HEK293T (cell line): ENCODE data around the gene IER5.

Experiments used
- CTBP1 ChIP-seq: fragments of 450-650 bp; IDR thresholded peaks from 2 replicates; pipeline ENCODE4 v1.6.1; 2016; ENCODE audit warnings: borderline replicate concordance
- FOXA1 ChIP-seq: fragments of 450-650 bp; IDR thresholded peaks from 2 replicates; pipeline ENCODE4 v1.6.1; 2016; ENCODE audit warnings: mild to moderate bottlenecking
- L3MBTL2 ChIP-seq: fragments of 450-650 bp; conservative IDR thresholded peaks from 2 replicates; pipeline ENCODE4 v1.6.1; 2016; ENCODE audit warnings: mild to moderate bottlenecking
- LEF1 ChIP-seq: fragments of 450-650 bp; IDR thresholded peaks from 2 replicates; pipeline ENCODE4 v1.6.1; 2017; ENCODE audit warnings: mild to moderate bottlenecking, borderline replicate concordance
- SP1 ChIP-seq: fragments of 450-650 bp; IDR thresholded peaks from 2 replicates; pipeline ENCODE4 v1.6.1; 2017

DNA sequence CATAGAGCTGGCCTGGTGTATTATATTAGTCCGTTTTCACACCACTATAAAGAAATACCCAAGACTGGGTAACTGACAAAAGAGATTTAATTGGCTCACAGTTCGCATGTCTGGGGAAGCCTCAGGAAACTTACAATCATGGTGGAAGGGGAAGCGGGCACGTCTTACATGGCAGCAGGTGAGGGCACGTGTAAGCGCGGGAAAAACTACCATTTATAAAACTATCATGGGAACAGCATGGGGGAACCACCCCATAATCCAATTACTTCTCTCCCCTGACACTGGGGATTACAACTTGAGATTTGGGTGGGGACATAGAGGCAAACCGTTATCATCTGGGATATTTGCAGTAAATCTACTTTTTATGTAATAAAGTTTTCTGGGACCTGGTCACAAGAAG, 6.8 kb downstream of the IER5 start:
- no peak for TF ChIP-seq SP1
- no peak for TF ChIP-seq CTBP1
- no peak for TF ChIP-seq LEF1
- TF ChIP-seq FOXA1: no peak
- TF ChIP-seq L3MBTL2: no peak
